ENCODE results near the gene LIMS1.
"Not testable (repeated sequence)": the region's sequence is repeated elsewhere in the genome, so short reads cannot be mapped to it uniquely, and the experiment has no call there.

The LIMS1 gene

DNA sequence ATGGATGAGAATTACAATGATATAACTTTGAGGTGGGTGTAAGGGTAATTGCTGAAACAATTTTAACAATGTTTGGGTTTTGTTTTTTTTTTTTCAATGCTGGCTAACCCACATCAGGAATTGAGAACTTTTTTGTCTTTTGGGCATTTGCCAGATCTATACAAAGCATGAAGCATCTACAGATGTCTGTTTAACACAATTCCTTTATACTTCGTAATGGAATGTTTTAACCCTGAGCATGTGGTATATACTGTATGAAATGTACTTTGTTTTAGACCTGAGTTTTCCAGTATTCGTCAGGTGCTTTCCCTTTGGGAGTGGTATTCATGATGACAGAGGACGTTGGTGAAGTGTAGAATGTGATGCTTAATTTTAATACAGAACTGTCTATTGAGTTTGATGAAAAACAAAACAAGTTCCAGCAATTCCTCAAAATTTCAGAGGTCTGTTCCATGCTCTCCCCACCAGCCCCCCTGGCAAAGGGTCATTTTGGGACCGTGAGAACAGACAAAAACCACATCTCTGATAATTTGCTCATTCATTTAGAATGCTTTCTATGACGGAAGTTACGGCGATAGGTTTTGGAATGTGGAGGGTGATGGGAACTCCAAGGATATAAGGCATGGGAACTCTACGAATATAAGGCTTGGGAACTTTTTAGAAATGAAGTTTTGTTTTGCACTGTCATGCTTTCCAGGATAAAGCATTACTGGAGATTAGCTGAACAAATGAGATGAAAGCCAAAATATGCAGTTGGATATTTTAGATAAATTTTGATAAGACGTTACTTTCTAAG is 14.1 kb downstream of the LIMS1 start:
- no peak for DNase-seq (ENCODE audit: low read depth, low spot score)

DNA sequence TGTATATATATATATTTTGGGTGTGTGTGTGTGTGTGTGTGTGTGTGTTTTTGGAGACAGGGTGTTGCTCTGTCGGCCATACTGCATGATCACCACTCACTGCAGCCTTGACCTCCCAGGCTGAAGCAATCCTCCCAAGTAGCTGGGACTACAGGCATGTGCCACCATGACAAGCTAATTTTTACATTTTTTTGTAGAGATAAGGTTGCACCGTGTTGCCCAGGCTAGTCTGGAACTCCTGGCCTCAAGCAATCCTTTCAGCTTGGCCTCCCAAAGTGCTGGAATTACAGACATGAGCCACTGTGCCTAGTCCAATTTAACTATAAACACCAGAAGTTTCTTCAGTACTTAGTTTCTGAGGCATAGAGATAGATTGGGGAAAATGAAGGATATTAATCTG is 18.3 kb downstream of the LIMS1 start:
- no peak for DNase-seq (ENCODE audit: low read depth, low spot score)

DNA sequence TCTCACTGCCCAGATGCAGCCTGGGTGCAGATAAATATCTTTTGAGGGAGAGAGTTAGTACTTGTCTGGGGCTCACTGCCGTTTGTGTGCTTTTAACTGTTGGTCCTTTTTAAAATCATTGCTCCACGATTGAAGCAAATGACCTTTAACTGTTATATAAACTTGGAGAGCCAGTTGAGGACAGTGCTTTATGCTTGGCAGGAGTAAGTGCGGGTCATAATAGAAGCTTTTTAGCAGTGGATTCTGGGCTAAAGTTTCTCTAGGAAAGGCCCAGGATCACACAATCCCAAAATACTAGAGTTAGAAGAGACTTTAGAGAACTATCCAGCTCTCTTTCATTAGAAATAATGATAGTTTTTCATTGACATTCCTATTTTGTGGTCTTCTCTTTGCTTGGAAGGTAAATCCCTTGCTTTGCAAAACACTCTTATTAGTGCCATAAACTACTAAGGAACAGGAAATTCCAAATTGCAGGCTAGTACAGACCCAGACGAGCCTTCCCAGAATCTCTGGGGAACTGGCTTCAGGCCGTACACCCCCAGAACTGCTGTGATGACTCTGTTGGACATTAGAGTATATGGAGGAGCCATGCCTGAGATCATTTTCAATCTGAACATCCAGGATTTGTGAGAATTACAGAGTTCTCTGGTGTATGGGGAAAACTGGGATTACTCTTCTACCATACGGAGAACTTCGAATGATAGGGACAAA is 19.1 kb downstream of the LIMS1 start:
- no peak for DNase-seq (ENCODE audit: low read depth, low spot score)

DNA sequence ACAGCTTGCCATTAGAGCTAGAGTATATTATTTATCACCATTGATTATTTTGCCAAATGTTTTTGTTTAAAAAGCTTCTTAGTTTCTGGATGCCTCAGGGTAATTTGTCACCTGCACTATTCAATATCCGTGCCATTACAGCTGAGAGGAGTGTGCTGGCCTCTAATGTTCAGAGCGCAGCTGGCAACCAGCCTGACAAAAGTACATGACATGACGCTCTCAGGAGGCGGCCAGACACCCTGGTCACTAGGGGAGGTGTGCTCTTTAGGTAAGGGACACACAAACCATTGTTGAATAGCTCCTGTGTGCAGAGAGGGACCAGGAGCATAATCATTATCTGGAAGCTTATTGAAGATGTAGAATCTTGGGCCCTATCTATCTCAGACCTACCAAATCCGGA is 20.3 kb downstream of the LIMS1 start:
- no peak for DNase-seq (ENCODE audit: low read depth, low spot score)

DNA sequence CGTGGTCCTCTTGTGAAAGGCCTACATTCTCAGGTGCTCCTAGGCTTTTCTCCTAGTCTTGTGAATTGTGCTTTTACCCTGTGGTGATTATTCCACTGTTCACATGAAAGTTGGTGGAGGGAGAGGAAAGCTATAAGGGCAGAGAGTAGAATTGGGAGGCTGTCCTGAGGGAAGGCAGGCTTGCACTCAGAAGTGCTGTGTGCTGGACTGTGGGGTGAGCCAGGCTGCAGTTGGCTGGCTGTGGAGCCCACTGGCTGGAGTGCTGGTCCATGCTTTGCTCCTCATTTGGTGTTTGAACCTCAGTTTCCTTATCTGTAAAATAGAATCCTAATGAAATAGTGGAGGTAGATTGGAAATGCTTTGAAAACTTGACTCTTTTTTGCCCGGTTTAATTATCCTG is 21.3 kb downstream of the LIMS1 start:
- no peak for DNase-seq (ENCODE audit: low read depth, low spot score)

DNA sequence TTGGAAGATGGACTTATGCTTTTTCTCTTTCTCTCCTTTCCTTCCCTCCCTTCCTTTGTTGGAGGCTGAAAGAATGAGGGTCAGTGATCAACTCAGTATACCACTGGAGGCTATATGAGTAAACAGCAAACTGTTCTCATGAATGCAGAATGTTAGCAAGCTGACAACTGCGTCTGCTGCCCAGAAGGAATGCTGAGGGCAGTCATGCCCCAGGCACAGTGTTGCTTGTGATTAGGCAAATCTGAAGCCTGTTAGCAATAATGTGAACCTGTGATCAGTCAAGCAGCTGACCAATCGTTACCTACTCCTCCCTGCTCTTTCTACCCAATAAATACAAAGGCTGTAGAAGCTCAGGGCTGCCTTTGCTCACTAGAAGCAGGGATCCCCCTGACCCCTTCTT is 22.3 kb downstream of the LIMS1 start:
- DNase-seq (ENCODE audit: low read depth, low spot score): not testable (repeated sequence)

DNA sequence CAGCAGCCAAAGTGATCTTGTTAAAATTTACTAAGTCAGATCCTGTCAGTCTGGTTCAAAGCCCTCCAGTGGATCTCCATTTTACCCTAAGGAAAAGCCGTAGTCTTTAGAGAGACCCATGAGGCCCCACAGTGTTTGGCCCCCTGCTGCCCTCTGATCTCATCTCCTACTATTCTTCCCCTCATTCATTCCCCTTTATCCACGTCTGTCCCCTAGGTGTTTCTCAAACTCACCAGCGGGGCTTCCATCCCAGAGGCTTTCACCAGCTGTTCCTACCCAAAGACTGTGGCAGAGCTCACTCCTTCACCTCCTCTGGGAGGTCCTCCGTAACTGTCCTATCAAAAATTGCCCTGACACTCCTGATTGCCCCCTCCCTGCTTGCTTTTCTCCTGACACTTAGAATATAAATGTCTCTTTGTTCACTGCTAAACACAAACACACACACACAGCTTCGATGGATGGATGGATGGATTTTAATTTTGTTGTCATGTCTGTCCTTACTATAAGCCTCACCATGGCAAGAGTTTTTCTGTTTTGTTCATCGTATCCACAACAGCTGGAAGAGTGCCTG is 26.1 kb downstream of the LIMS1 start:
- DNase-seq (ENCODE audit: low read depth, low spot score): no peak

DNA sequence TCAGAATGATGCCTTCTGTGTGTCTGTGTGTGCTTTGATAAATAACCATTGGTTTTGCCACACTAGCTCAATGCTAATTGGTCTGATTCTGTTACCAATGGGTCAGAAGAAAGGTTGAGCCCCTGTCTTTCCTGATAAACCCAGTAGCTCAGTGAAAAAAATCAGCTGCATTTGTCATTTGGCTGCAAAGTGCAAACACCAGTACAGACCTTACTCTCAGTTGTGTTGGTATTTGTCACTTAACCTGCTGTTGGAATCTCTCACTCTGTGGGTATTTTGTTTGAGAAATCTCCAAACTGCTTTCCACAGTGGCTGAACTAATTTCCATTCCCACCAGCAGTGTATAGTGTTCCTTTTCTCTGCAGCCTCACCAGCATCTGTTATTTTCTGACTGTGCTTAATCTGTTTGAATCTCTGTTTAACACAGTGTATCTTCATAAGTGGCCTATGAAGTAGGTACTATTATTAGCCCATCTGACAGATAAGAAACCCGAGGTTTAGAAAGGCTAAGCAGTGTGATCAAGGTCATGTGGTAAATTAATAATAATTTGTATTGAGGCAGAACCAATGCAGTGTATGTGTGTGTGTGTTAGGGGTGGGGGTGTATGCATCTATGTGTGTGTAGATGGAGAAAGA is 26.7 kb downstream of the LIMS1 start:
- DNase-seq (ENCODE audit: low read depth, low spot score): no peak

DNA sequence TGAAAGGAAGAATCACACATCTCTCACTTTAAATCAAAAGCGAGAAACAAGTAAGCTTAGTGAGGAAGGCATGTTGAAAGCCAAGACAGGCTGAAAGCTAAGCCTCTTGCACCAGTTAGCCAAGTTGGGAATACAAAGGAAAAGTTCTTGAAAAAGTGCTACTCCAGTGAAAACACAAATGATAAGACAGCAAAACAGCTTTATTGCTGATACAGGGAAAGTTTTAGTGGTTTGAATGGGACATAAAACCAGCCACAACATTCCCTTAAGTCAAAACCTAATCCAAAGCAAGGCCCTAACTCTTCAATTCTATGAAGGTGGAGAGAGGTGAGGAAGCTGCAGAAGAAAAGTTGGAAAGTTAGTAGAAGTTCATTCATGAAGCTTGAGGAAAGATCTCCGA is 28.0 kb downstream of the LIMS1 start:
- no peak for DNase-seq (ENCODE audit: low read depth, low spot score)

DNA sequence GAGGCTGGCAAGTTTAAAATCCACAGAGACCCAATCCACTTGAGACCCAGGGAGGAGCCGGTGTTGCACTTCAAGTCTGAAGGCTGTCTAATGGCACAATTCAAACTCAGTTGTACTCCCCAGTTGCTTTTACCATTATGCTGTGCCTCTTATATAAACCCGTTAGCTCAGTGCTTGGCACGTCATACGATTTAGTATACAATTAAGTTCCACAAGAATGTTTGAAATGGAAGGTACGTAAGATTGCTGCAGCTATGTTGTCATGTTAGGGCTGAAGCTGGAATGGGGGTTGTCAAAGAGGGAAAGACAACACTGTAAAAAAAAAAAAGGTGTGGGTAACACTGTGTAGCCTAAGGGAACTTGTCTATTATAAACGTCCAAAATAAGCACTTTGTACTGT is 30.2 kb downstream of the LIMS1 start:
- no peak for DNase-seq (ENCODE audit: low read depth, low spot score)

DNA sequence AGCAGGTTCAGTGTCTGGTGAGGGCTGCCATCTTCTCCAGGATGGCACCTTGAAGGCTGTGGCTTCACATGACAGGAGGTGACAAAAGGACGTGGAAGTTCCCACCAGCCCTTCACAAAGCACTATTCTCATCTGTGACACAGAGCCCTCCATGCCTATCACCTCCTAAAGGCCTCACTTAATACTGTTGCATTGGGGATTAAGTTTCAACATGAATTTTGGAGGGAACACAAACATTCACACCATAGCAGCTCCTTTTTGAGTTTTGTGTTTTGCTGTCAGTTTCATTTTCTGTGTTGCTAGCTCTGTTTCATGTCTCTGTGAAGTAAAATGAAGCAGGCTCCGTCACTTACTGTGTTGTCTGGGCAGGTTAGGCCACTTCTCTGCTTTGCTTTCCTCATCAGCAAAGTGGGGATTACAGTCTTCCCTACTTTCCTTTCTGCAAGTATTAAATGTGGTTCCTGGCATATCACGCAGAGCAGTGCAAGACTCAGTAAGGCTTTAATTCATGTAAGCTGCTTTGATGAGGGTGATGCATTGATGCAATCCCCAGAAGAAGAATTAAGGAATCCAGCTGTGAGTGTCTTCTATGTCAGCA is 31.6 kb downstream of the LIMS1 start:
- no peak for DNase-seq (ENCODE audit: low read depth, low spot score)

DNA sequence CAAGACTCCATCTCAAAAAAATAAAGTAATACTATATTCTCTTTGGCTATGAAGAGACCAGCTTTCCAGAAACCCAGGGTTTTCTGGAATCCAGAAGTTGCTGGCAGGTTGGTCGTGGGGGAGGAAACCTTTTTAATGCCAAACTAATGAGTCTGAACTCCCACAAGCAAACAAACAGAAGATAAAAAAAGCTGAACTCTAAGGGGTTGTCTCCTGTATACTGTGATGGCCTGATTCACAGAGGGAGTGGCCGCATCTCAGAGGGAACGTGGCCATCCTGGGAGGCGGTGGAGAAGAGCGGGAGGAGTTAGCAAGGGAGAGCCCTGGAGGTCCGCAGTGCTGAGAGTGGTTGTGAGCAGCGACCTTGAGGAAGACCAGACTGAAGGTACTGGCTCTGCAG is 36.1 kb downstream of the LIMS1 start:
- no peak for DNase-seq (ENCODE audit: low read depth, low spot score)

DNA sequence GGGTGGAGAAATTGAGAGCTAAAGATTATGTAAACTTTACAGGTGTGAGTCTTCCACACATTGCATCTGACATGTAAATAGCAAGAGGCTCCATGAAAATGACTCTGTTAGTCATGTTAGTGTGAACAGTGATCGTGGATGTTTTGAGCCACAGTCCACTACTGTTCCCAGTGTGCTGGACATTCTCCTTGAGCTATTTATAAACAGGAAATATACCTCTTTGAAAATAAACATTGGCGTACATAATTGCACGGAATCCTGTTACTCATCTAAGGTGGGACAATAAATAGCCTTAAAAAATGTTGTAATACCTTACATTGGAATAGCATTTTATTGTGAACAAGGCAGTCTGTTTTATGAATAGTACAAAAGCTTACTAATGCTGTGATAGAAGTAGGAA is 37.0 kb downstream of the LIMS1 start:
- DNase-seq (ENCODE audit: low read depth, low spot score): no peak

DNA sequence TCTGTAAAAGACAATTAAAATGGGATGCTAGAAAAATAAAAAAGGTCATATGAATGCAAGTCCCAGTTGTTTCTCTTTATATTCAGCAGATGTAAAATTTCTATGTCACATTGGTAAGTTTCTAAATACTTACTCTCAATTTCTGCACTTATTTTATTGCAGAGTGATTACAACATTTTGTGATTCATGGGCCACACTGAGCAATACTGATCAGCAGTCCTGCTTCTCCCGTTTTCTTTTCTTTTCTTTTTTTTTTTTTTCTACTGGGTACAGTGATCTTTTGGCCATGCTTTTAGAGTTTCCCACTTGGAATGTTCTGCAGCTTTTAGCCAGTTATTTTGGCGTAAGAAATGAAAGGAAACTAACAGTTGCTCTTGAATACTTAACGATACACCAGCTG is 38.8 kb downstream of the LIMS1 start:
- no peak for DNase-seq (ENCODE audit: low read depth, low spot score)

DNA sequence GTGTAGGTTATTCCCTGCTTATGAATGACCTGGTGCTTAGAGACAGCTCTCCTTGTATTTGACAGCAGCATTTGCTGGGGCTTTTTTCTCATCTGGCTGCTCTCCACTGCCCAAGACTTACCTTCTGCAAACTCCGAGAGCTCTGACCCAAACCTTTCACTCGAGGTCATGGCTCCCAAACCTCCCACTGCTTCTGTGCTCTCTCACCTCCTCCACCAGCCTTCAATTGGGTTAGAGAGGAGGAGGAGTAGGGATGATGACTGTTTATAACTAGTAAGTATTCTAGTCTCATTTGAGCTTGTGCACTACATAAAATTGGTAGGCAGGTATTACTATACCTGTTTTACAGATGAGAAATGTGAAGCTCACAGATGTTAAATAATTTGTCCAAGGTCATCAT is 40.1 kb downstream of the LIMS1 start:
- no peak for DNase-seq (ENCODE audit: low read depth, low spot score)

DNA sequence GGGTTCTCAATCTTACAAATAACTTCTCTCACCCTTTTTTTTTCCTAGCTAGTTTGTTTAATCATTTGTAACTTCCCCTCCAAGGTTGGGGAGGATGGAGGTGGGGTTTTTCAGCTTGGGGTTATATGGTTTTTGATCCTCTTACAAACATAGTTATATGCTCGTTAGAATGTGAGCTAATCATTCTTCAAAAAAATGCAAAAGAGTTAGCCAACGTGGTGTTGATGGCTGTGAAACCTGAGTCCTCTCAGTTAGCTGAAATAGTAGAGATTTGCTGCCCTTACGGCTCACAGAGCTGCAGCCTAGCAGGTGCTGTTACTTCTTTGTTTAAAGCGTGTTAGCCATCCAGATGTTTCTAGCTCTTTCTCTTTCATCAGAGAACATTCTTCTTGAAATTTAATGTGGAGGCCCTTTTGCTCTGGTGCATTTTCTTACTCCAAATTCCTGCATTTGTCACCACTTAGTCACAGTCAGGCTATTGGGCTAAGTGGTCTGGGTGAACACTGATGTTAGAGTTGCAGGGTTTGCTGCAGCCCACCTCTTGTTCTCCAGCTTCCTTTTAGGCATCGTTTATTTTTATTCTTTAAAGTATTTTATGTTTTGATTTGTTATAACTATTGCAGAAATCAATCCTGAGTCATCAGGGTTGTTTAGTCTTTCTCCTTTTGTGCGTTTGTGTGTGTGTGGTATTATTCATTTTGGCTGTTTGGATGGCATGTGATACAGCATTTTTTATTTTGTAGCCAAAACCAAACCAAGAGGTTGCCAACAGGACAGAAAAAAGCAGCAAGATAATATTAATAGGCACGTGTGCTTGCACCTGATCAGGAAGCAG is 41.1 kb downstream of the LIMS1 start:
- DNase-seq (ENCODE audit: low read depth, low spot score): no peak

DNA sequence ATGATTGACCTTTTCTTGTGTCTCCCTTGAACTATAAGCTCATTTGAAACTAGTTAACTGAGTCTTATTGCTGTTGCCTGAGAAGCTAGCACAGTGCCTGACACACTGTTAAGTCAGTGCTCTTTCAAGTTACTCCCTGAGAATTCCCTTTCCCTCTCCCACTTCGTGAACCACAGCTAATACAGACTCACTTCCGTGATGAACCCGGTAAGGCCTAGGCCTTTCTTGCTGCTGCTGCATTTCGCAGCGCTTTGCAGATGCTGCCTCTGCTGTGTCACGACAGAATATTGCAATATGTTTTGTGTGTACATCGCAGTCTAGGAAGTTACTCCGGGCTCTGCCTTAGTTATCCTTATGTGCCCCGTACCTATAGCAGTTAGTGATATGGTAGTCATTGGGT is 42.8 kb downstream of the LIMS1 start:
- no peak for DNase-seq (ENCODE audit: low read depth, low spot score)

DNA sequence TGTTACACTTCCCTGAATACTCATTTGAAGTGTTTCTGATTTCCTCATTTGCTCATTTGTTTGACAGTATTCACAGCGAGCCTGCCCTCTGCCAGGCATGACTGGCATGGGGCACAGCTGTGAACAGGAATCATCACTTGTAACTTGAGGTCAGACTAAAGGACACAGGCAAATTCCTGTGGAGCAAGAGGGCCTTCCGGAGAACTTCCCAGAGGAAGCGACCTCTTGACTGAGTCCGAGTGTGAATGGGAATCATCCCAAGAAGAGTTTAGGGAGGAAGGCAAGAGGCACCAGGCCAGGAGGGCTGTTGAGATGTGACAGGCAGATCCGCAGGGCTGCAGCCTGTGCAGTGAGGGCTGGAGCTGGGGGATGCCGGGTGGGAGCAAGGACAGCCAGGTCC is 45.4 kb downstream of the LIMS1 start:
- DNase-seq (ENCODE audit: low read depth, low spot score): no peak

DNA sequence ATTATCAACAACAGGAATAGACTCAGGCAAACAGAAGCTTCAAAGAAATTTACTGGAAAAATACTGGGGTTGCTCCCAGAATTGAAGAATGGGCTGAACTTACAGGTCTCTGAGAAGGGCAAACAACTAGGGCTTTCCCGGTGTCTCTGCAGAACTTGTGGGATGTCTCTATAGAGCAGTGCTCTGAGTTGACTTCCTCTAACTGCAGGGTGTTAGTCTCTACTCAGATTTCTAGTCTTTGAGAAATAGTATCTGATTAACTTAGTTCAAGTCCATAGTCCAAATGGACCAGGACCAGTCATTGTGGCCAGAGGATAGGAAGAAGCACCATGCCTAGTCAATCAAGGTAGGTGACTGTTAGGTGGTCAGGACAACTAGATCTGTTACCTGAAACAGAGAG is 45.8 kb downstream of the LIMS1 start:
- no peak for DNase-seq (ENCODE audit: low read depth, low spot score)

DNA sequence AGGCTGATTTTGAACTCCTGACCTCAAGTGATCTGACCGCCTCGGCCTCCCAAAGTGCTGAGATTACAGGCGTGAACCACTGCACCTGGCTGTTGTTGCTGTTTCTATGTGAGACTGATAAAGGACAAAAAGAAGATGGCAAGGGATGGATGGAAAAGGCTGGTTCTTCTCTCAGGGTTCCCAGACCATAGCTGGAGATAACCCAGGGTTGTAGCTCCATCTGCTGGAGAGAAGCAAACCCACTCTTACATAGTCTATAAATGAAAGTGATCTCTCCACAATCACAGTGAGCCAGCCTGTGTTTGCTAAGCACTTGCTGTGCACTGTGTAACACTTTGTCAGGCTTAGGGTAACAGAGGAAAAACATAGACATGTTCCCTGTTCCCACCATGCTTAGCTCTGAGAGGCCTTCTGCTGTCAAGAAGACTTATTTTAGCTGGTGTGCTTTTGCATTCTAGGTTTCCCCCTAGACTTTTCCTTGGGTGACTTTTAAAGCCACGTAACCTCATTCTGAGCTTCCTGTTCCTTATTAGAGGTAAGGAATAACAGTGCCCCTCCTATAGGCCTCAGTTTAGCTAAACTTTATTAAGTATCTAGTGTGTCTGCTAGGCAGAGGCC is 49.7 kb downstream of the LIMS1 start:
- peak; percentile 42 for DNase-seq (ENCODE audit: low read depth, low spot score)

DNA sequence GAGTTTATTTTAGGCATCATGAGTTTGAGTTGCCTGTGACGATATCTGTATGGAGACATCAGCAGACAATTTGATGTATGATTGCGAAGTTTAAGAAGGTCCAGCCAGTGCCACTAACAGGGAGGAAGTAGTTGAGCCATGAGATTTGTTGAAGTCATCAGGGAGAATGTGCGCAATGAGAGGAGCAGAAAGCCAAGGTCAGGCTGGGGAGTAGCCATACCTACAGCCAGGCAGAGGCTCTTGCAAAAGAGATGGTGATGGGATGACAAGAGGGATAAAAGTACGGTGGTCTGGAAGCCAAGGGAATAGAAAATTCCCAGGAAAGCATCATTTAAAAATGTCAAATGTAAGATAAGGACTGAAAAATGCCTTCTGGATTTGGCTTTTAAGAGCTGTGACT is 51.2 kb downstream of the LIMS1 start:
- DNase-seq (ENCODE audit: low read depth, low spot score): no peak

Measured in activated CD4-positive, CD25-positive, alpha-beta regulatory T cell treated with anti-CD3 and anti-CD28 coated beads, Interleukin-2, amount 50 U/mL, for 16 hours (primary cell).